ENCODE data around the gene ODAPH. TPM values are rescaled to one million over a fixed set of nuclear protein-coding genes. Genes with fewer than 3 reads are reported as not detected.

ODAPH gene
- total RNA-seq, 1 experiment from 2014 or later = not detected

DNA sequence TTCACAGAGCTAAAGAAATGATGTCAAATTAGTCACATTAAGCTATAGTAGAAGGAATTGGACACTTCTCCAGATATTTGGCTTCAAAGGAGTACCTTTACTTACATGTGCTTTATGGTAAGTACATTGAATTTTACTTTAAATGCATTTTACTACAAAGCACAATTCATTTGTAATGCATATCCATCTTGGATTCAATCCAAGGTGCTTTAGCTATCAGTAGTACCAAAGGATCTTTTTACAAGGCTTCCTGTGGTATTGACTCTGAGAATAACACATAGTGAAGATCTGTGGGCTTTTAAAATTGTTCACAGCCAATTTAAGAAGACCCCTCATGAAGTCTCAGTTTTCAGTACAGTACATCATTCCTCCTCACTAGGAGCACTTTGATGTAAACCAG is 28.4 kb upstream of the ODAPH start:
- peaks cover 3% of the 10 kb centered on the region for H3K79me1 ChIP-seq (ENCODE audit: insufficient read depth, low read depth, low read length, poor library complexity, severe bottlenecking)
- DNase-seq = no peak
- TF ChIP-seq, protein P1, sequence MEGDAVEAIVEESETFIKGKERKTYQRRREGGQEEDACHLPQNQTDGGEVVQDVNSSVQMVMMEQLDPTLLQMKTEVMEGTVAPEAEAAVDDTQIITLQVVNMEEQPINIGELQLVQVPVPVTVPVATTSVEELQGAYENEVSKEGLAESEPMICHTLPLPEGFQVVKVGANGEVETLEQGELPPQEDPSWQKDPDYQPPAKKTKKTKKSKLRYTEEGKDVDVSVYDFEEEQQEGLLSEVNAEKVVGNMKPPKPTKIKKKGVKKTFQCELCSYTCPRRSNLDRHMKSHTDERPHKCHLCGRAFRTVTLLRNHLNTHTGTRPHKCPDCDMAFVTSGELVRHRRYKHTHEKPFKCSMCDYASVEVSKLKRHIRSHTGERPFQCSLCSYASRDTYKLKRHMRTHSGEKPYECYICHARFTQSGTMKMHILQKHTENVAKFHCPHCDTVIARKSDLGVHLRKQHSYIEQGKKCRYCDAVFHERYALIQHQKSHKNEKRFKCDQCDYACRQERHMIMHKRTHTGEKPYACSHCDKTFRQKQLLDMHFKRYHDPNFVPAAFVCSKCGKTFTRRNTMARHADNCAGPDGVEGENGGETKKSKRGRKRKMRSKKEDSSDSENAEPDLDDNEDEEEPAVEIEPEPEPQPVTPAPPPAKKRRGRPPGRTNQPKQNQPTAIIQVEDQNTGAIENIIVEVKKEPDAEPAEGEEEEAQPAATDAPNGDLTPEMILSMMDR (conservative IDR thresholded peaks at IDR 0.05) = no peak
- H3K79me2 ChIP-seq (ENCODE audit: insufficient read depth, low read length) = no peaks in the 10 kb centered on the region
- H3K14ac ChIP-seq (ENCODE audit: insufficient read depth, low read length) = no peak overlapping the region
- Mint-ChIP-seq H3K36me3 (ENCODE audit: insufficient read depth in 1 of 3, low read depth in 3 of 3) (peaks cover 34 to 73% (median 70%) of the 10 kb centered on the region in 3 experiments), H3K4me3 (no peak overlapping the region), H3K27ac (no peak overlapping the region), H3K9me3 (peaks cover 10 to 12% of the 10 kb centered on the region in 2 experiments), H3K27me3 (ENCODE audit: low read depth) (no peaks in the 10 kb centered on the region), H3K4me1 (no peaks in the 10 kb centered on the region)
- H2AK5ac ChIP-seq (ENCODE audit: insufficient read length, low read length) = no peak overlapping the region
- no peak overlapping the region for H3K9ac ChIP-seq (ENCODE audit: extremely low read depth, insufficient read length, low read length)
- H3K9me3 ChIP-seq (ENCODE audit: control insufficient read depth, low read depth, low read length) = no peaks in the 10 kb centered on the region
- no peak overlapping the region for H2AFZ ChIP-seq (ENCODE audit: low read length)
- no peaks in the 10 kb centered on the region for H3K27me3 ChIP-seq (ENCODE audit: insufficient read depth, low read length)
- no peak overlapping the region for H3K4me2 ChIP-seq (ENCODE audit: insufficient read depth, insufficient read length, low read length)
- no peak overlapping the region for H4K5ac ChIP-seq (ENCODE audit: insufficient read length, low read depth, low read length)
- no peak overlapping the region for H4K91ac ChIP-seq (ENCODE audit: insufficient read length, low read depth, low read length)
- H3K18ac ChIP-seq (ENCODE audit: insufficient read length, low read depth, low read length) = no peak overlapping the region
- no peak overlapping the region for H2BK20ac ChIP-seq (ENCODE audit: low read depth, low read length, poor library complexity, severe bottlenecking)
- no peak overlapping the region for H3K27ac ChIP-seq (ENCODE audit: insufficient read length, low read depth, low read length)
- no peak overlapping the region for H3T11ph ChIP-seq (ENCODE audit: low read length)
- H2BK120ac ChIP-seq (ENCODE audit: low read depth, low read length, poor library complexity, severe bottlenecking) = no peak overlapping the region
- H3K4me1 ChIP-seq (ENCODE audit: insufficient read depth, low read length) = no peaks in the 10 kb centered on the region
- no peaks in the 10 kb centered on the region for H3K23me2 ChIP-seq (ENCODE audit: insufficient read length, low read depth, low read length, poor library complexity, severe bottlenecking)
- H2BK5ac ChIP-seq (ENCODE audit: insufficient read length, low read length) = no peak overlapping the region
- no peak overlapping the region for H2BK12ac ChIP-seq (ENCODE audit: insufficient read length, low read depth, low read length)
- H3K4ac ChIP-seq (ENCODE audit: low read depth, low read length) = no peak overlapping the region
- no peaks in the 10 kb centered on the region for H4K20me1 ChIP-seq (ENCODE audit: control insufficient read depth, insufficient read depth, insufficient read length)
- no peak overlapping the region for H3K56ac ChIP-seq (ENCODE audit: insufficient read length, low read depth, low read length)
- H3K23ac ChIP-seq (ENCODE audit: insufficient read length, low read depth, low read length) = no peak overlapping the region
- H4K8ac ChIP-seq (replicated peaks; ENCODE audit: insufficient read length, low read depth, low read length) = no peak overlapping the region
- no peak overlapping the region for H2BK15ac ChIP-seq (ENCODE audit: low read depth, low read length)

Data from H9 (cell line).